Smooth muscle cell (in vitro differentiated cells): ENCODE results near the gene TPH2. TPM values are rescaled to one million over a fixed set of nuclear protein-coding genes. Genes with fewer than 3 reads are reported as not detected.
A peak's percentile ranks its signal among the peaks of the same experiment; 100 is the strongest.

Source experiments
- DNase-seq: peaks from one replicate; lab custom pipeline; 2025; ENCODE audit not compliant: unreplicated experiment; lab: John Stamatoyannopoulos, UW
- H2AFZ ChIP-seq: fragments of 200-600 bp; sonication (generic); 2 replicates; pipeline ENCODE4 v1.6.0; 2016; ENCODE audit warnings: antibody characterized with exemption, low read depth, mild to moderate bottlenecking
- H3F3A ChIP-seq: fragments of 200-600 bp; sonication (generic); 2 replicates; pipeline ENCODE4 v1.6.0; 2017; ENCODE audit warnings: antibody characterized with exemption, low read depth
- H3K27ac ChIP-seq: fragments of 200-600 bp; sonication (generic); 2 replicates; pipeline ENCODE4 v1.5.1; 2016; ENCODE audit warnings: low read depth, mild to moderate bottlenecking
- H3K27me3 ChIP-seq: fragments of 200-600 bp; sonication (generic); 2 replicates; pipeline ENCODE4 v1.6.1; 2016; ENCODE audit warnings: low read depth, mild to moderate bottlenecking
- H3K36me3 ChIP-seq: fragments of 200-600 bp; sonication (generic); 2 replicates; pipeline ENCODE4 v1.5.1; 2016; ENCODE audit warnings: low read depth
- H3K4me1 ChIP-seq: fragments of 200-600 bp; sonication (generic); 2 replicates; pipeline ENCODE4 v1.5.1; 2016; ENCODE audit warnings: low read depth
- H3K4me2 ChIP-seq: fragments of 200-600 bp; sonication (generic); 2 replicates; pipeline ENCODE4 v1.6.0; 2016; ENCODE audit warnings: mild to moderate bottlenecking
- H3K4me3 ChIP-seq: fragments of 200-600 bp; sonication (generic); 2 replicates; pipeline ENCODE4 v1.5.1; 2016; ENCODE audit warnings: mild to moderate bottlenecking
- H3K79me2 ChIP-seq: fragments of 200-600 bp; sonication (generic); 2 replicates; pipeline ENCODE4 v1.6.0; 2016; ENCODE audit warnings: low read depth, mild to moderate bottlenecking
- H3K9ac ChIP-seq: fragments of 200-600 bp; sonication (generic); 2 replicates; pipeline ENCODE4 v1.6.0; 2016; ENCODE audit warnings: low read depth
- H3K9me3 ChIP-seq: fragments of 200-600 bp; sonication (generic); replicated peaks from 2 replicates; pipeline ENCODE4 v1.5.1; 2016; ENCODE audit warnings: low read depth
- H4K20me1 ChIP-seq: fragments of 200-600 bp; sonication (generic); 2 replicates; pipeline ENCODE4 v1.6.0; 2016; ENCODE audit warnings: low read depth
- CTCF ChIP-seq: fragments of 200-600 bp; sonication (generic); IDR thresholded peaks from 2 replicates; pipeline ENCODE4 v1.5.1; 2017; ENCODE audit warnings: borderline replicate concordance, mild to moderate bottlenecking, antibody characterized with exemption; ENCODE audit not compliant: insufficient read depth, poor library complexity, severe bottlenecking
- WGBS: methylation state at CpG from one replicate; pipeline ENCODE4 v1.1.7; 2016; ENCODE audit warnings: low lambda C conversion rate; 5-methylcytosine and 5-hydroxymethylcytosine counted together
- polyA plus RNA-seq: library from polyadenylated mRNA; unstranded; fragments of >200 nt; fragmentation: Nextera tagmentation; extraction: Ambion mirVana; gene quantifications from 2 replicates; pipeline ENCODE4 v1.2.1, GENCODE V29; 2016
- total RNA-seq: library from RNA; depleted of rRNA; stranded (reverse); fragments of >200 nt; gene quantifications from 2 replicates; pipeline ENCODE4 v1.2.3, GENCODE V29; 2014

Gene TPH2
- total and polyA plus RNA-seq, 2 experiments from 2014 or later: not detected

GRCh38 chr12:72017054-72017651 is 78.5 kb downstream of the TPH2 start:
- H2AFZ ChIP-seq: no peak overlapping the region
- H3K4me2 ChIP-seq: no peak overlapping the region
- no peaks in the 10 kb centered on the region for H3K4me1 ChIP-seq
- no peaks in the 10 kb centered on the region for H3K27me3 ChIP-seq
- no peak overlapping the region for H3K27ac ChIP-seq
- H3K36me3 ChIP-seq: no peaks in the 10 kb centered on the region
- WGBS: 2% methylated on average over 6 of the region's 6 CpGs
- no peak overlapping the region for H3K4me3 ChIP-seq
- H3K79me2 ChIP-seq: no peaks in the 10 kb centered on the region
- no peaks in the 10 kb centered on the region for H3F3A ChIP-seq
- H4K20me1 ChIP-seq: no peaks in the 10 kb centered on the region
- DNase-seq: peak; percentile 11
- TF ChIP-seq CTCF: peak; percentile 73
- no peaks in the 10 kb centered on the region for H3K9me3 ChIP-seq
- no peak overlapping the region for H3K9ac ChIP-seq

DNA sequence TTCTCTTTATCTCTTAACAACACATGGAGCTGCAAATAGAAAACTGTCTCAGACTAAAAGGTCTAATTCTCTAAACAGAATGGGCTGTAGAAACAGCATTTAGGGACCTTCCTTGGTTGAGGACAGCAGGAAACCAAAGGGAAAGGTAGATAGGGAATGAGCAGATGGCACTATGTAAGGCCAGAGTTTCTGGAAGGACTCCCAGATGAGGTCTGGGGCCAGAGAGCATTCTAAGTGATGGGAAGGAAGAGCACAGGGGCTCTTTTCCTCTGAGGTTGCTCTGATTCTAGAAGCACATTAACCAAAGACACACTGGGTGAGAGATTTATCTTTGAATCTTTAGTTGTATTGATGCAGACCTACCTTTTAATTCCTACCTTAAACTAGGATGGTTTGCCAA is 79.4 kb downstream of the TPH2 start:
- Histone ChIP-seq H3F3A (no peaks in the 10 kb centered on the region), H3K4me3 (no peak overlapping the region), H3K9me3 (no peaks in the 10 kb centered on the region), H4K20me1 (no peaks in the 10 kb centered on the region), H3K9ac (no peak overlapping the region), H3K79me2 (no peaks in the 10 kb centered on the region), H3K36me3 (no peaks in the 10 kb centered on the region), H3K27me3 (no peaks in the 10 kb centered on the region), H2AFZ (no peak overlapping the region), H3K4me2 (no peak overlapping the region), H3K4me1 (no peaks in the 10 kb centered on the region), H3K27ac (no peak overlapping the region)
- DNase-seq: no peak
- no peak for TF ChIP-seq CTCF

GRCh38 chr12:72024613-72025012 is 86.0 kb downstream of the TPH2 start:
- H3K4me1 ChIP-seq: no peaks in the 10 kb centered on the region
- no peak for DNase-seq
- no peaks in the 10 kb centered on the region for H3F3A ChIP-seq

More at GRCh38 chr12:72024613-72025012, 86.0 kb downstream of the TPH2 start:
- no peak for TF ChIP-seq CTCF
- Histone ChIP-seq H3K9me3 (no peaks in the 10 kb centered on the region), H3K27ac (no peak overlapping the region), H3K36me3 (no peaks in the 10 kb centered on the region), H3K4me2 (no peak overlapping the region), H4K20me1 (no peaks in the 10 kb centered on the region), H3K79me2 (no peaks in the 10 kb centered on the region), H2AFZ (no peak overlapping the region), H3K27me3 (no peaks in the 10 kb centered on the region), H3K9ac (no peak overlapping the region), H3K4me3 (no peak overlapping the region)
- 39% methylated on average over 5 of the region's 5 CpGs for WGBS
